Renal cortex interstitium (tissue), 15 donors: ENCODE results near the gene GAD2. TPM values are rescaled to one million over a fixed set of nuclear protein-coding genes. Genes with fewer than 3 reads are reported as not detected.

Experiments used
- DNase-seq, 11 donors: peaks; one replicate each; pipeline ENCODE4 v3.0.0-alpha.2; 2013; ENCODE audit warnings: low read depth in 9 of 11, low spot score in 4 of 11; ENCODE audit errors: extremely low read depth in 1 of 11
- long read RNA-seq, 16 experiments: transcript quantifications; one replicate each; lab custom pipeline, GENCODE V29; 2026
- polyA plus RNA-seq, 3 donors: library from polyadenylated mRNA; unstranded; fragments of 120-200 nt; gene quantifications; one replicate each; pipeline ENCODE4 v1.2.1, GENCODE V29; 2013; ENCODE audit not compliant: insufficient read length in 3 of 3

Gene GAD2
- polyA plus RNA-seq, result 1 to 10 TPM; 2.3 to 3.6 (median 3.1) TPM
- long read RNA-seq, donor 1, partial matches to known transcripts, result 0 of 1 reads
- long read RNA-seq, donor 1, other reads (novel, unspliced or antisense), result 0 of 1 reads
- long read RNA-seq, donor 2, partial matches to known transcripts, result 0 of 3 reads
- long read RNA-seq, donor 2, other reads (novel, unspliced or antisense), result 0 of 3 reads
- long read RNA-seq, donor 3, partial matches to known transcripts, result 0 of 1 reads
- long read RNA-seq, donor 3, other reads (novel, unspliced or antisense), result 0 of 1 reads
- long read RNA-seq, donor 4, result 0 reads
- long read RNA-seq, donor 5, result 0 reads
- long read RNA-seq, donor 6, partial matches to known transcripts, result 0 of 2 reads
- long read RNA-seq, donor 6, other reads (novel, unspliced or antisense), result 0 of 2 reads
- long read RNA-seq, donor 7, partial matches to known transcripts, result 0 of 1 reads
- long read RNA-seq, donor 7, other reads (novel, unspliced or antisense), result 0 of 1 reads
- long read RNA-seq, donor 8, transcript GAD2-204 (4 exons, 641 nt), result major isoform, 6 of 6 reads
- long read RNA-seq, donor 8, partial matches to known transcripts, result 0 of 6 reads
- long read RNA-seq, donor 8, other reads (novel, unspliced or antisense), result 0 of 6 reads
- long read RNA-seq, donor 9, partial matches to known transcripts, result 0 of 1 reads
- long read RNA-seq, donor 9, other reads (novel, unspliced or antisense), result 0 of 1 reads
- long read RNA-seq, donor 10, partial matches to known transcripts, result 0 of 3 reads
- long read RNA-seq, donor 10, other reads (novel, unspliced or antisense), result 0 of 3 reads
- long read RNA-seq, donor 11, partial matches to known transcripts, result 0 of 1 reads
- long read RNA-seq, donor 11, other reads (novel, unspliced or antisense), result 0 of 1 reads
- long read RNA-seq, donor 12, result 0 reads
- long read RNA-seq, donor 13, result 0 reads
- long read RNA-seq, donor 14, partial matches to known transcripts, result 0 of 3 reads
- long read RNA-seq, donor 14, other reads (novel, unspliced or antisense), result 0 of 3 reads
- long read RNA-seq, donor 15, partial matches to known transcripts, result 0 of 2 reads
- long read RNA-seq, donor 15, other reads (novel, unspliced or antisense), result 0 of 2 reads
- long read RNA-seq, donor 16, partial matches to known transcripts, result 0 of 4 reads
- long read RNA-seq, donor 16, other reads (novel, unspliced or antisense), result 0 of 4 reads

DNA sequence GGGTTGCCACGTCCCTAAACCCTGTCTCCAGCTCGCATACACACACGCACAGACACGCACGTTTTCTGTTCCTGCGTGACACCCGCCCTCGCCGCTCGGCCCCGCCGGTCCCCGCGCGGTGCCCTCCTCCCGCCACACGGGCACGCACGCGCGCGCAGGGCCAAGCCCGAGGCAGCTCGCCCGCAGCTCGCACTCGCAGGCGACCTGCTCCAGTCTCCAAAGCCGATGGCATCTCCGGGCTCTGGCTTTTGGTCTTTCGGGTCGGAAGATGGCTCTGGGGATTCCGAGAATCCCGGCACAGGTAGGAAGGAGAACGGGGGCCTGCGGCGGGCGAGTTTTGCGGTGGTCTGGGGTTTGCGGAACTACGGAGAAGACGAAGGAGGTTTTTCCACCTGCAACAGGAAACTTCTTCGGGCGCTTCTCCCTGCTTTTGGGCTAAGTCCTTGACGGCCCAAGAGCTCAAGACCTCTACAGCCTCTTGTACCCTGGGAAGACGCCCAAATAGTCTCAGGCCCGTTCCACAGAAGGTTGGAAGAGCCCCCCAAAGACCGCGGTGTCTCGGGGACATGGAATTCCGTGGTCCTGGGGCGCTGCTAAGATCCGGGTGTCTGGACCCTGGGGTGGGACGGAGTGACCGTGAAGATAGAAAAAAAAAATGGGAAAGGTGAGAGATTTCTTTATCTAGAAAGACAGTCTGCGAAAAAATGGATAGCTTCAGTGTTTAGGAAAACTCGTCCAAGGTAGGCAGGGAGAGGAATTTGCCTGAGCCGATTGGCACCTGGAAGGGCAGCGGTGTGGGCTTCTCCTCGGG, at the start of gene GAD2:
GAD2 (plus strand) TSS at position 190 of the 811 bp plus-strand sequence; CDS start at position 226, 36 bp downstream.
- no peak for DNase-seq

DNA sequence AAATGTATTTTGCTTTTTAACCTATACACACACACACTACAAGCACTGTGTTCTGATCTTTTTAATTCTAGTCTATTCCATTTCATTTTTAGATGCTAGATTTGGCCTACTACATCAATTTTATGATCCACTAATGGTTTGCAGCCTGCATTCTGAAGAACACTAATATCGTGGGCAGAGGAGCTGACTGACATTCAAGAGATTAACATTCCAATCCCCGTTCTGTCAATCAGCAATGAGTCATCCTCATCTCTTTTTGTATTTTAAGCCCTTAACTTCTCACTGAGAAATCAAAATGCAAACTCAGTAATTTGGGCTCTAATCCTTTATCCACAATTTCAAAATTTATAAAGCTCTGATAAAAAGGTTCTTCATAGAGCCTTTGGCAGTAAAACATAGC, 47.1 kb upstream of the GAD2 start:
- no peak for DNase-seq

DNA sequence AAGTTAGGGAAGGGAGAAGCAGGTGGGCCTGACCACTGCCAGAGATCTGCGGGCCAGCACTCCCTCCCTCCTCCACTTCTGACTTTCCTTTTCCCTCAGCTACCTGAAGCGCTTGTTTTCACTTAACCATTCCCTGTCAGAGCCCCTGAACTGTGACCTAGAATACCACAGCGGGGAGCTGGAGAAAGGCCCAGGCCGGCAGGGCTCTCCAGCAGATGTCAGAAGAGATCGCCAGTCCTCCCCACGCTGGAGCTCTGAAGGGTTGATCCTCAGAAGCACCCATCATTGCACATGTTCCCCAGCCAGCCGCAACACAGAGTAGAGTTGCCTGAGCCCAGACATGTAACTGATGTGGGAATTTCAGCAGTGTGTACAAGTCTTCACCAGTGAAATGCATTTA, 44.4 kb upstream of the GAD2 start:
- peak in 1 of 11 donors; percentile 9 for DNase-seq

DNA sequence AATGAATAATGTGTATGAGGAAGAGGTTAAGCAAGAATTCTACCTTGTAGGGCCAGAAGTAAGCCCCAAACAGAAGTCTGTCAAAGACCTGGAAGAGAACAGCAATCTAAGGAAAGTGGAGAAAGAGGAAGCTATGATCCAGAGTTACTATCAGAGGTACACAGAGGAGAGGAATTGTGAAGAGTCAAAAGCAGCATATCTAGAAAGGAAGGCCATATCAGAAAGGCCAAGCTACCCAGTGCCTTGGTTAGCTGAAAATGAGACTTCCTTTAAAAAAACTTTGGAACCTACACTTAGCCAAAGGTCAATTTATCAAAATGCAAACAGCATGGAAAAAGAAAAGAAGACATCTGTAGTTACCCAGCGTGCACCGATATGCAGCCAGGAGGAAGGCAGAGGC, 42.7 kb upstream of the GAD2 start:
- DNase-seq, result no peak

DNA sequence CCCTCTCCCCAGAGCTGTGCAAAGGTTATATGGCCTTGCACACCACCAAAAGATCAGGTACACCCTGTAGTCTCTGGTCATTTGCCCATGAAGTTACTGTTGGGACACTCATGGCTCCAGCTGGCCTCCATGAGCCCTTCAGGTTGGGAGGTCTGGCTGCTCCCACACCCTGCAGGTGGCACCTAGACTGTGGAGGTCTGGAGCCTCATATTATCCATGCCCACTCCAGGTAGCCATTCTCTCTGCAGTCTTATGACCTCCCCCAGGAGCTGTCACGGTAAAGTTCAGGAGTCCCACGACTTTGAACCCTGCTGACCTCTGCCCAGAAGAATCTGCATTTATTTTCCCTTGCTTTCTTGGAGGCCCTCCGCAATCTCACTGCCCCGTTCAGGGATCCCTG, 39.2 kb upstream of the GAD2 start:
- no peak for DNase-seq

DNA sequence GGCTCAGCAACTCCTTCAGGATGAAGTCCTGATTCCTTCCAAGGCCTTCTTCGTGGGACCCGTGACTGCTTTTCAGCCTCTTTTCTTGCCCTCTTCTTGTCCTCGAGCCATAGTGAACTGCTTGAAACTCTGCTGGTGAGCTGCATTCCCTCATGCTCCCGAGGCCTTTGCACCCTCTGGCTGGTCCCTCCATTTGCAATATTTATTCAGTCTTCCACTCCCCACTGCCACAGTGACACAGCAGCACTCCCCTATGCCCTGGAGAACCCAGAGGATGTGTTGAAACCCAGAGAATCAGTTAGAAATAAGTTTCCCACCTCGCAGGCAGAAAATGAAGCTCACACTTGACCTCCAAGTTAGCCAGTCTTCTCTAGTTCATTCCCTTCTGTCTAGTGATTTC, 22.3 kb upstream of the GAD2 start:
- no peak for DNase-seq

DNA sequence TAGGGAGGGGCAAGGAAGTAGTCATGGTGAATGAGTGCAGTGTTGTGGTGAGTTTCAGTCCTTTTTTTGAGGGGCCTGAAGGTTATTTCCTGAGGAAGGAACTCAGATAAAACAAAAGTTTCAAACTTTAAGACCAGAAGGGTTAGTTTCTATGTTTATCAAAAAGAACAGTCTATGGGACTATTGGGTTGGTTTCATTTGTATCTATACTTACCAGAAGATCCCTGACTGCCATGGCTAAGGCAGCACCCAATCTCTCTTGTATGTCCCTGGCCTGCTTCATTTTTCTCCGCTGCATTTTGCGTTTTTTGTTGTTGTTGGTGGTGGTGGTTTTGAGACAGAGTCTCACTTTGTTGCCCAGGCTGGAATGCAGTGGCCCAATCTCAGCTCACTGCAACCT, 19.3 kb upstream of the GAD2 start:
- DNase-seq, result no peak

DNA sequence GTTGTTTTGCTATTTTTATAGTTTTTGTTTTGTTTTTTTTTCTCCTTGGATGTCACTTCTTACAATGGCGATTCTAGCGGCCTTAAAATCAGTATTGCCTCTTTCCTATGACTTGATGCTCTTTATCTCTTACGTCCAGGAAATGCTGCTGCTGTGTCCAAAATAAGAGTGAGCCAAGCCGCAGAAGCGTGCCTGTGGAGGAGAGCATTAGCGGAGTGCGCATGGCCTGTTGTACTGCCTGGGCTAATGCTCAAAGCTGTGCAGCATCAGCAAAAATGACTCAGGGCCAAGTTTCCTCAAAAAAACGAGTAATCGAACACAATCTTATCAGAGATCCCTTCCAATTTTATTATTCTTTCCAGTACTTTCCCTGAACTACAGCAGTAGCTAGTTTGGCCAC, 18.5 kb upstream of the GAD2 start:
- DNase-seq, result no peak

DNA sequence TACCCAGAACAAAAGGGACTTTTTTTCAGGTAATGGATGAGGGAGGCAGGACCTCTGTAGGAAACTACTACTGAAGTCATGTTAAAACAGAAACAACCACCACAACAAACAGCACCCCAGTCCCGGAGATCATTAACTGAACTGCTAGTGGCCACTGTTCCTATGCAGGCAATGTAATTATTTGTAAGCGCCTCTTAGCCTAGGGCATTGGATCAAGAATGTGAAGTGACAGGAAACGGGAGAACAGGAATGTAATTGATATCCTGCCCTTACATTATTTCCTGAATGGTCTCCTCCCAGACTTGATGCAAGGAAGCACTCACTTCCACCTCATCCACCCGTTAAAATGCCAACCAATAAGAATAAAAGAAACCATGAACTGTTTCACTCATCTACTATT, 16.7 kb upstream of the GAD2 start:
- DNase-seq, result peak in 1 of 11 donors; percentile 8

DNA sequence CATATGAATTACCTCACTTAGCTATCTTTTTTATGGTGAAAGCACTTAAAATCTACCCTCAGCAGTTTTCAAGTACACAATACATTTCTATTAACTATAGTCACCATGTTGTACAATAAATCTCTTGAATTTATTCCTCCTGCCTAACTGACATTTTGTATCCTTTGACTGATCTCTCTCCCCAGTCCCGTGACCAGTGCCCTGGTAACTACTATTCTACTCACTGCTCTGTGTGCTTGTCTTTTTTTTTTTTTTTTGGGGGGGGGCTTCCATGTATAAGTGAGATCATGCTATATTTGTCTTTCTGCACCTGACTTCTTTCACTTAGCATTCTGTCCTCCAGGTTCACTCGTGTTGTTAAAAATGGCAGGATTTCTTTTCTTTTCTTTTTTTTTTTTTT, 11.4 kb upstream of the GAD2 start:
- no peak for DNase-seq

DNA sequence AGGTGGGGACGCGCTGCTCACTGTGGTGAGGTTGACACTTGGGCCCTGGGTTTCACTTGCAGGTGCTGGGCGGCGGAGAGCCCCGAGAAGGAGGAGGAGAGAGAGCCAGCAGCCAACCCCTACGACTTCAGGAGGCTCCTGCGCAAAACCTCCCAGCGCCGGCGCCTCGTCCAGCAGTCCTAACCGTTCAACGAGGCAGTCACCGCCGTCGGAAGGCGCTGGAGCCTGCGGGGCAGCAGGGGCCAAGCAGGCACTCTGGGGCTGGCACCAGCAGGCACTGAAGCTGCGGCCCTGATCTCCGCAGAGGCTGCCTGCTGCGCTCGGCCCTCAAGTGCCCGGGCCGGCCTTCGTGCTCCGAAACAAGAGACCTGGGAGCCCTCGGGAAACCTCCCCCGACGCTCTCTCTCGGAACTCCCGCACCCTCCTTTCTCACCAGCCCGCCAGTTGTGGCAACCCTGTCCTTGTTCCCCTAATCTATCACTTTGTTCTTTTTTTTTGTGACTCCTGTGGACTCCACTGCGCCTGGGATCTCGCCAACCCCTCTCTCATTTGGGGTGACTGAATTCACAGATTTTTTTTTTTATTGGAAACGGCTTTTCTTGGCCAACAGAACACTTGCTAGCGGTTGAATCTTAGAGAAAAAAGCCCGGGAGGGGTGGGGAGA, 4.7 kb upstream of the GAD2 start:
- no peak for DNase-seq

DNA sequence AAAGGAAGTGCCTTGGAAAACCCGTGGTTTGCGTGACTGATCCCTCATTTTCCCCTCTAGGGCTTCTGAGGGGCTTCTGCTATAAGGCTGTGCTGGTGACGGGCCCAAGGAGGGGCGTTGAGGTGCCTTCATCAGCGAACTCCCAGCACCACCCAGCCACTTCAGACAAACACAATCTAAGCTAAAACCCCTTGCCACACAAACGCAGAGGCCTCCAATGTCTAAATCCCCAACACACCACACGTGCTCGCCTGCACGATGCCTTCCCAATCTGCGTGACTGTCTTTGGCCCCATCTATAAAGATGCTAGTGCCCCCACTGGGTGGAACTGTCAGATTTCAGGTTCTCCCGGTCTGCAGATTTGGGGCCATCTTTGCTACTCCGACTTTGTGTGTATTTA, 4.1 kb upstream of the GAD2 start:
- DNase-seq, result no peak

DNA sequence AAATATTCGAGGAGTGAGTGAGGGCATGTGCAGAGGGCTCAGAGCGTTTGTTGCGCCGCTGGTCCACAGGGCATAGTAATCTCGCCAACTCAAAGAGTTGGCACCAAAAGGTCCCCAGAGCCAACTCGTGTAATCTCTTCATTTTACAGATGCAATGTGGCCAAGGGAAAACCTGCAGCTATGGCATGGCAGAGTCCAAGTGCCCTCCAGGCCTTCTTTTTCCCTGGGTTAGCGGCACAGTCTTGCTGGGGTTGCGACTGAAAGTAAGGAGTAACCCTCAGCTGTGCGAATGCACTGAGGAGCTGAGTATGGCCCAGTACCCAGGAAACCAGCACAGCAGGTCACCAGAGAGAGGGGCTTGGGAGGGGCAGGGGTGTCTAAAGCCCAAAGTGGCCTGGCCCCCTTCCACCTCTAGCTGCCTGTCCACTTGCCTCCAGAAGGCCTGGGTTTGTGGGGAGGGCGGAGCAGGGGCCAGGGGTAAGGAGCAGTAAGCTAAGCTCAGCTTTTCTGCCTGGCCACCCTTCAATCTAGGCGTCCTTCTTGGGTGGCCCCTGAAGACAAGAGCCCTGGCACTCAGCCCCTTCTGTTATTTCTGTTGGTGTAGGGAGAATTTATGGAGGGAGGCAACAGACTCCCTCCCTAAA, 3.3 kb upstream of the GAD2 start:
- DNase-seq, result no peak

DNA sequence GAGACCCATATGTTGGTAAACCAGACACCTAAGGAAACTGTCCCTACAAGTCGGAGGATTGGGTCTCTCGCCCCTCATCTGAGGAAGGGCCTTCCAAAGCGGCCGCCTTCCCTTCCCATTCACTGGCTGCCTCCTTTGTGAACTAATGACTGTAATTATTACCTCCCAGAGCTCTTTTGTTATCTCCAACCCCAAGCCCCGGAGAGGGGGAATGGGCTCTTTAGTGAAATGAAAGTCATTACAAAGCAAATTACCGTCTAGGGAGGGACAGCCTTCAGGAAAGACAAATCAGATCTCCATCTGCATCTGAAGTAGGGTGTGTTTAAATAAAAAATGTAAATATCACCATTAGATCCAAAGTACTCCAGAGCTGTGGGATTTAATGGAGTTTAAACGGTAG, 2.6 kb upstream of the GAD2 start:
- no peak for DNase-seq

DNA sequence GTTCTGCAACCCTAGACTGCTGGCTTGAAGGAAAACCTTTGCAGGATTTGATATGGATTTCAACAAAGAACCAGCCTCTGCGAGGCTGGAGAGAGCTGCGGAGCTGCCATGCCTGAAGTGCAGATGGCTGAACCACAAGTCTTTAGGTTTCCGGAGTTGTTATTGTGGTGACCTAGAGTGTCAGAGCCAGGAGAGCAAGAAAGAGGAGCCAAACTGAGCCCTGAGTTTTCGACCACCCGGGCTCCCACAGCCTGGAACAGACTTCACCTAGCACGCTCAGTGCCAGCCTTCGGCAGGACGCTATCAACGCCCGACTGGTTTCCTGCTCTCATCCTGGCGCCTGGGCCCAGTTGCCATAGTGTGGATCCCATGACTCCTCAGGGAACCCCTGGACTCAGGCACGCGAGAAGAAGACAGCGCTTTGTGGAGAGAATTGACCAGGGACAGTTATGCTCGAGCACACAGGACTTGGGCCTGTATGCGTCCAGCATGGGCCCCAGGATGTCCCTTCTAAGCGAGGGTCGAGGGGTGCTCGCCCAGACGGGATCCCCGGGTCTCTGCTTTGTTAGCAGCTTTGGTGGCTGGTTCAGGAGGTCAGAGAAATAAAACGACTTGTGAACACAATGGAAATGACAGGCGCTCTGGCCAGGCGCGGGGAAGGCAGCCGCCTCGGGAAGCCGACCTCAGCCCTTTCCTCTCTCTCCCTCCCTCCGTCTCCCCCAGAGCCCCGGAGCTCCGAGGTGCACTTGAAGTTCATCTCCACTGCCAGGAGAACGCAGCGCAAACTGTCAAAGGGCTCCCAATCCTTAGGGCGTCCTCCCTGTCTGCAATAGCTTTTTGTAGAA, 1.8 kb upstream of the GAD2 start:
- DNase-seq, result no peak

DNA sequence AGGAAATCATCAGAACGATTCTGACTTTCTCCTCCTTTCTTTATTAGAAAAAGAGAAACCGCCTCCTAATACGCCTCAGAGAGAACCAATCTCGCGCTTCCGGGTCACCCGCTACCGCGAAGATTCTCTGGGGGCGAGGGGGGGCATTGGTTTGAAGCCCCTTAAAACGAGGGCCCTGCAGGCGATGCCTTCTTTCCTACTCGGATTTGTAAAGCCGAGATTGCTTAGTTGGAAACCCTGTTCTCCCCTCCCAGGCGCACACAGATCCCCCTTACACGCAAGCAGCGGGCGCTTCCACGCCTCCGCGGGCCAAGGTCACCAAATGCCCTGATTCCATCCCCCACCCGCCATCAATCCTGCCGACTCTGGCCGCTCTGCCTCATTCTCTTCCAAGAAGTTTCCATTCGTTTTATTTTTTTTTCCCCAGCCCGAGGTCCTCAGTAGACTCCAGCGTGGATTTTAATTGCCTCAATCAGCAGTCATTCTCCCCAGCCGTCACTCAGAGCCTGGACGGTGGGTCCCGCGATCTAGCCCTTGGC, 1.1 kb upstream of the GAD2 start:
- no peak for DNase-seq
